Measurements from ENCODE around the gene ATRNL1. TPM values are rescaled to one million over a fixed set of nuclear protein-coding genes. Genes with fewer than 3 reads are reported as not detected.

The ATRNL1 gene
- total RNA-seq, 1 donor from 2014 or later = 11.4 TPM

DNA sequence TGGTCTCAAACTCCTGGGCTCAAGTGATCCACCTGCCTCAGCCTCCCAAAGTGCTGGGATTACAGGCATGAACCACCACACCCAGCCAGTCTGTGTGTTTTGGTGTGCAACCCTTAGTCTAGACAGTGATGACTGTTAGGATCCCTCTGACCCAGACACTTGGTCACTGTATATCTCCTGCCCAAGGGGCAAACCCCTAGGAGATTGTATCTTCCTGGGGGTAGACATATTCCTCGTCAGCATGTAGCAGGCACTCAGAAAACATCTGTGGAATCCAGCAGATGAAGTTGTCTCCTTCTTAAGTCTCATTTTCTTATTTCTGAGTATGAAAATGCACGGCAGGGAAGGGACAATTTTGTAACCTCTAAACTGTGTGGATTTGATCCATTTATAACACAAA is 887.3 kb downstream of the ATRNL1 start:
- TF ChIP-seq, protein P1, sequence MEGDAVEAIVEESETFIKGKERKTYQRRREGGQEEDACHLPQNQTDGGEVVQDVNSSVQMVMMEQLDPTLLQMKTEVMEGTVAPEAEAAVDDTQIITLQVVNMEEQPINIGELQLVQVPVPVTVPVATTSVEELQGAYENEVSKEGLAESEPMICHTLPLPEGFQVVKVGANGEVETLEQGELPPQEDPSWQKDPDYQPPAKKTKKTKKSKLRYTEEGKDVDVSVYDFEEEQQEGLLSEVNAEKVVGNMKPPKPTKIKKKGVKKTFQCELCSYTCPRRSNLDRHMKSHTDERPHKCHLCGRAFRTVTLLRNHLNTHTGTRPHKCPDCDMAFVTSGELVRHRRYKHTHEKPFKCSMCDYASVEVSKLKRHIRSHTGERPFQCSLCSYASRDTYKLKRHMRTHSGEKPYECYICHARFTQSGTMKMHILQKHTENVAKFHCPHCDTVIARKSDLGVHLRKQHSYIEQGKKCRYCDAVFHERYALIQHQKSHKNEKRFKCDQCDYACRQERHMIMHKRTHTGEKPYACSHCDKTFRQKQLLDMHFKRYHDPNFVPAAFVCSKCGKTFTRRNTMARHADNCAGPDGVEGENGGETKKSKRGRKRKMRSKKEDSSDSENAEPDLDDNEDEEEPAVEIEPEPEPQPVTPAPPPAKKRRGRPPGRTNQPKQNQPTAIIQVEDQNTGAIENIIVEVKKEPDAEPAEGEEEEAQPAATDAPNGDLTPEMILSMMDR (IDR thresholded peaks at IDR 0.05; ENCODE audit: insufficient read depth, low read length, poor library complexity, severe bottlenecking) = no peak
- Histone ChIP-seq H3K4me3 (ENCODE audit: low read depth, low read length) (no peak overlapping the region), H3K36me3 (ENCODE audit: control insufficient read depth, insufficient read depth, low read length) (no peaks in the 10 kb centered on the region), H3K27me3 (ENCODE audit: control insufficient read depth, insufficient read depth, low read length) (no peaks in the 10 kb centered on the region)
- DNase-seq (ENCODE audit: low read depth) = no peak

DNA sequence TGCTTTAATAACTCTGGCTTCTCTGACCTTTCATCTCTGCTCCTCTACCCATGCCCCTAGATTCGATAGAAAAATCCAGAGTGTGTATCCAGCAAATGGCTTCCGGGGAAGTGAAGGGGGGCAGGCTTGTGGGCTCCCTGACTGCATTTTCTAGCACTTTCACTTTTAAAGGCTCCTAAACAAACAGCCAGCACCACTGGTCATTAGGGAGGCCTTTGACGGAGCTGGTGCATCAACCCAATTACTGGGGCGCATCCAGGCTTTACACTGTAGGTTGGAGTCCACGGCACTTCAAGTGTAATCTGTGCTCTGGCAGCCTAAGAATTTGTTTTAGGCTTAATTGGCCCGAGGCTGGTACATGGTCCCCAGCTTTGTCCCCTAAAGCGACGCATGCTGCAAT is 887.9 kb downstream of the ATRNL1 start:
- Histone ChIP-seq H3K27me3 (ENCODE audit: control insufficient read depth, insufficient read depth, low read length) (no peaks in the 10 kb centered on the region), H3K4me3 (ENCODE audit: low read depth, low read length) (no peak overlapping the region), H3K36me3 (ENCODE audit: control insufficient read depth, insufficient read depth, low read length) (no peaks in the 10 kb centered on the region)
- TF ChIP-seq, protein P1 (IDR thresholded peaks at IDR 0.05; ENCODE audit: insufficient read depth, low read length, poor library complexity, severe bottlenecking) = no peak
- DNase-seq (ENCODE audit: low read depth) = no peak

GRCh38 chr10:115982076-115982475 is 888.9 kb downstream of the ATRNL1 start:
- DNase-seq (ENCODE audit: low read depth) = no peak
- no peaks in the 10 kb centered on the region for H3K36me3 ChIP-seq (ENCODE audit: control insufficient read depth, insufficient read depth, low read length)
- H3K4me3 ChIP-seq (ENCODE audit: low read depth, low read length) = no peak overlapping the region
- no peaks in the 10 kb centered on the region for H3K27me3 ChIP-seq (ENCODE audit: control insufficient read depth, insufficient read depth, low read length)
- TF ChIP-seq, protein P1 (IDR thresholded peaks at IDR 0.05; ENCODE audit: insufficient read depth, low read length, poor library complexity, severe bottlenecking) = no peak

GRCh38 chr10:115982526-115982925 is 889.4 kb downstream of the ATRNL1 start:
- Histone ChIP-seq H3K27me3 (ENCODE audit: control insufficient read depth, insufficient read depth, low read length) (no peaks in the 10 kb centered on the region), H3K36me3 (ENCODE audit: control insufficient read depth, insufficient read depth, low read length) (no peaks in the 10 kb centered on the region), H3K4me3 (ENCODE audit: low read depth, low read length) (no peak overlapping the region)
- TF ChIP-seq, protein P1 (IDR thresholded peaks at IDR 0.05; ENCODE audit: insufficient read depth, low read length, poor library complexity, severe bottlenecking) = no peak
- DNase-seq (ENCODE audit: low read depth) = no peak

DNA sequence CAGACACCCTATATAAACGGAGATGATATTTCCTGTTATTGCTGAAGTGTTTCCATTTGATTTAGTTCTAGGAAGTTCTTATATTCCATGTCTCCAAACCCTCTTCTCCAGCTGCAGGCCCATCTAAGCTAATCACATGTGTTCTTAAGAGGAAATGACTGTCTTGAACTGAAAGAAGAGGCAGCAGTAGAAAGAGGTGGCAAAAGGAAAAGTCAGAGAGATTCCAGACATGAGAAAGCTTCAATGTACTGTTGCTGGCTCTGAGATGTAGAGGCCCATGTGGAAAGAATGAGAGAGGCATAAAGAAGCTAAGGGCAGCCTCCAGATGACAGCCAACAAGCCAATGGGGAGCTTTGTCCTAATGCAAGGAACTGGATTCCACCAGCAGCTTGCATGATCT is 892.6 kb downstream of the ATRNL1 start:
- Histone ChIP-seq H3K36me3 (ENCODE audit: control insufficient read depth, insufficient read depth, low read length) (no peaks in the 10 kb centered on the region), H3K4me3 (ENCODE audit: low read depth, low read length) (no peak overlapping the region), H3K27me3 (ENCODE audit: control insufficient read depth, insufficient read depth, low read length) (no peaks in the 10 kb centered on the region)
- no peak for DNase-seq (ENCODE audit: low read depth)
- TF ChIP-seq, protein P1 (IDR thresholded peaks at IDR 0.05; ENCODE audit: insufficient read depth, low read length, poor library complexity, severe bottlenecking) = no peak

DNA sequence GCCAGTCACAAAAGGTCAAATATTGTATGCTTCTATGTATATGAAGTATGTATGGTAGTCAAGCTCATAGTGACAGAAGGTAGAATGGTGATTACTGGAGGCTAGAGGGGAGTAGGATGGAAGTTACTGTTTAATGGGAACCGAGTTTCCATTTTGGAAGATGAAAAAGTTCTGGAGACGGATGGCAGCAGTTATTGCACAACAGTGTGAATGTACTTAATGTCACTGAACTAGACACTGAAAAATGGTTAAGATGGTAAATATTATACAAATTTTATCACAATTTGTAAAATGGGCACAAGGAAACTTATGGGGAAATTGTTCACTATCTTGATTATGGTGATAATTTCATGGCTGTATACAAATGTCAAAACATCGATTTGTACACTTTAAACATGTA is 895.2 kb downstream of the ATRNL1 start:
- no peak overlapping the region for H3K4me3 ChIP-seq (ENCODE audit: low read depth, low read length)
- DNase-seq (ENCODE audit: low read depth) = no peak
- TF ChIP-seq, protein P1 (IDR thresholded peaks at IDR 0.05; ENCODE audit: insufficient read depth, low read length, poor library complexity, severe bottlenecking) = no peak
- H3K27me3 ChIP-seq (ENCODE audit: control insufficient read depth, insufficient read depth, low read length) = no peaks in the 10 kb centered on the region
- H3K36me3 ChIP-seq (ENCODE audit: control insufficient read depth, insufficient read depth, low read length) = no peaks in the 10 kb centered on the region
